GM12891 (cell line): ENCODE data around the gene GTF3C2.

Experiments used
- DNase-seq: peaks from one replicate; pipeline ENCODE4 v3.0.0; 2011; ENCODE audit warnings: low spot score; ENCODE audit not compliant: insufficient read length
- FAIRE-seq: peaks from 2 replicates; lab custom pipeline; 2011; peaks lifted over from hg19 to GRCh38; lab: Jason Lieb, UNC
- PAX5 ChIP-seq: IDR thresholded peaks from 2 replicates; pipeline ENCODE4 v1.6.1; 2011; ENCODE audit warnings: low read length, moderate library complexity, mild to moderate bottlenecking; ENCODE audit not compliant: insufficient read depth, severe bottlenecking
- POLR2A ChIP-seq: IDR thresholded peaks from 2 replicates; pipeline ENCODE4 v1.6.1; 2011; ENCODE audit warnings: low read depth, low read length, control low read depth
- POLR2AphosphoS5 ChIP-seq: IDR thresholded peaks from 2 replicates; pipeline ENCODE4 v1.6.1; 2011; ENCODE audit warnings: low read depth, low read length, control low read depth
- POU2F2 ChIP-seq: IDR thresholded peaks from 2 replicates; pipeline ENCODE4 v1.6.1; 2011; ENCODE audit warnings: low read depth, mild to moderate bottlenecking, control low read depth, low read length, moderate library complexity
- SPI1 ChIP-seq: IDR thresholded peaks from 2 replicates; pipeline ENCODE4 v1.6.1; 2011; ENCODE audit warnings: low read depth, low read length, control low read depth
- TAF1 ChIP-seq: IDR thresholded peaks from 2 replicates; pipeline ENCODE4 v1.6.1; 2011; ENCODE audit warnings: low read depth, low read length, control low read depth

Gene GTF3C2

GRCh38 chr2:27370816-27371620 is 14.5 kb upstream of the GTF3C2 start:
- DNase-seq (peak; percentile 26), FAIRE-seq (peak; percentile 47)
- peak; percentile 62 for TF ChIP-seq POLR2AphosphoS5
- TF ChIP-seq POU2F2: peak; percentile 38; the same call in 1 of the 2 replicates
- no peak for TF ChIP-seq SPI1
- peak; percentile 69 for TF ChIP-seq POLR2A
- TF ChIP-seq PAX5: no peak
- TF ChIP-seq TAF1: peak; percentile 16; the same call in 1 of the 2 replicates

GRCh38 chr2:27370026-27370815 is 13.7 kb upstream of the GTF3C2 start, which contains the start of the genes EIF2B4 and SNX17:
Gene EIF2B4 (minus strand): TSS chr2:27370338. CDS start chr2:27370314, 24 bp downstream.
Gene SNX17 (plus strand): TSS chr2:27370616. CDS start chr2:27370744, 128 bp downstream.
- TF ChIP-seq PAX5 (peak; percentile 85), SPI1 (no peak), POLR2A (peak; percentile 94), TAF1 (peak; percentile 96), POU2F2 (peak; percentile 52), POLR2AphosphoS5 (peak; percentile 91)
- FAIRE-seq (peak; percentile 99), DNase-seq (peak; percentile 94)

GRCh38 chr2:27369471-27370025 is 13.0 kb upstream of the GTF3C2 start:
- DNase-seq (no peak), FAIRE-seq (peak; percentile 20)
- TF ChIP-seq SPI1 (no peak), TAF1 (no peak), POLR2A (no peak), POLR2AphosphoS5 (no peak), PAX5 (no peak), POU2F2 (no peak)

GRCh38 chr2:27363933-27364332 is 7.4 kb upstream of the GTF3C2 start:
- DNase-seq (no peak), FAIRE-seq (no peak)
- TF ChIP-seq POU2F2 (no peak), PAX5 (no peak), SPI1 (no peak), TAF1 (no peak), POLR2AphosphoS5 (no peak), POLR2A (no peak)

GRCh38 chr2:27362678-27363420 is 6.3 kb upstream of the GTF3C2 start:
- no peak for FAIRE-seq
- DNase-seq: no peak
- TF ChIP-seq POU2F2 (no peak), TAF1 (no peak), PAX5 (no peak), POLR2AphosphoS5 (no peak), POLR2A (no peak), SPI1 (no peak)

GRCh38 chr2:27356056-27356381 is 545 bp downstream of the GTF3C2 start:
- TF ChIP-seq POLR2AphosphoS5 (no peak; the same call in 1 of the 2 replicates), POLR2A (no peak), TAF1 (no peak), SPI1 (no peak), POU2F2 (no peak), PAX5 (no peak)
- no peak for FAIRE-seq
- no peak for DNase-seq

- no peak for TF ChIP-seq POLR2A
- TF ChIP-seq SPI1: no peak
- no peak for TF ChIP-seq POLR2AphosphoS5
- no peak for TF ChIP-seq TAF1
- TF ChIP-seq POU2F2: no peak
- TF ChIP-seq PAX5: no peak
- FAIRE-seq: no peak
- no peak for DNase-seq
These were observed 2.0 kb downstream of the GTF3C2 start for GRCh38 chr2:27354597-27354927.
